H54 (cell line): ENCODE results near the gene TIMM13.
"Not testable (repeated sequence)": the region's sequence is repeated elsewhere in the genome, so short reads cannot be mapped to it uniquely, and the experiment has no call there.

ENCODE experiments used
- DNase-seq: peaks from one replicate; pipeline ENCODE4 v3.0.0; 2011; ENCODE audit warnings: low spot score, mixed read lengths; ENCODE audit not compliant: insufficient read length
- FAIRE-seq: peaks from 3 replicates; lab custom pipeline; 2011; peaks lifted over from hg19 to GRCh38; lab: Jason Lieb, UNC
- POLR2A ChIP-seq: IDR thresholded peaks from 2 replicates; pipeline ENCODE4 v1.6.1; 2011; ENCODE audit warnings: low read depth, mild to moderate bottlenecking, low read length

The TIMM13 gene

DNA sequence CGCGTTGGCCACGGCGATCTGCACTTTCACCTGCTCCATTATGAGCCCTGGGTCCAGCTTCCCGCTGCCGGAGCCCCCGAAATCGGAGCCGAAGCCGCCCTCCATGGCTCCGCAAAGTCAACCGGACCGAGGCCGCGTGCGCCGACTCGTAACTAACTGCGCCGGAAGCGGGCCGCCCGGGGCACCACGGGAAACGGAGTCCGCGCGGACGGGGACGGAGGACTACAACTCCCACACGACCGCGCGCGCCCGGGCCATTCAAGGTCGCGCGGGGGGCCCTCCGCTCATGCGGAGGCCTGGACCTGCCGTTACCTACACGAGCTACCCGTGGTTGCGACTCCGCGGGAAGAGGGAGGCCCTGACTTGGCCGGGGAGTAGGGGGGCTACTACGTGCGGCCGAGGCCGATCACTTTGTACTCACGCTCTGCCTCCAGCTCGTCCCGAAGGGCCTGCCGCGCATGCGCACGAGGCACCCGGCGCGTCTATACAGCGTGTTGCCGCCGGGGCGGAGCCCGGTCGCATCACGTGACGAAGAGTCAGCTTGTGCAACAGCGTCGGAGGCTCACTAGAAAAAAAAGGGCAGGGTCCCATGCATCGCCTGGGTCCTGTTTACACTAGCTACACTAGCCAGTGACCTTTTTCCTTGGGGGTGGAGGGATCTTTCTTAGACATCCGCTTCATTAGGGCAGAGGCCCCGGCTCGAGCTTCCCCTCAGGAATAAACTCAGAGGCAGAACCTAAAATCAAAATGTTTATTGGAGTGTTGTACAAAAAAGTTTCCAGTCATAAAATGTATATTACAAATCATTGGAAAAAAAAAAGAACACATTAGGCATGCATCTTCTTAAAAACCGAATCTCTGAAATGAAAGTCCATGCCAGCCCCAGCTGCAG lies at the start of gene TIMM13:
TSS of gene TIMM13 (minus strand) at position 158 of the 892 bp plus-strand sequence. CDS start at position 105, 53 bp downstream.
- peak; percentile 36 for FAIRE-seq

DNA sequence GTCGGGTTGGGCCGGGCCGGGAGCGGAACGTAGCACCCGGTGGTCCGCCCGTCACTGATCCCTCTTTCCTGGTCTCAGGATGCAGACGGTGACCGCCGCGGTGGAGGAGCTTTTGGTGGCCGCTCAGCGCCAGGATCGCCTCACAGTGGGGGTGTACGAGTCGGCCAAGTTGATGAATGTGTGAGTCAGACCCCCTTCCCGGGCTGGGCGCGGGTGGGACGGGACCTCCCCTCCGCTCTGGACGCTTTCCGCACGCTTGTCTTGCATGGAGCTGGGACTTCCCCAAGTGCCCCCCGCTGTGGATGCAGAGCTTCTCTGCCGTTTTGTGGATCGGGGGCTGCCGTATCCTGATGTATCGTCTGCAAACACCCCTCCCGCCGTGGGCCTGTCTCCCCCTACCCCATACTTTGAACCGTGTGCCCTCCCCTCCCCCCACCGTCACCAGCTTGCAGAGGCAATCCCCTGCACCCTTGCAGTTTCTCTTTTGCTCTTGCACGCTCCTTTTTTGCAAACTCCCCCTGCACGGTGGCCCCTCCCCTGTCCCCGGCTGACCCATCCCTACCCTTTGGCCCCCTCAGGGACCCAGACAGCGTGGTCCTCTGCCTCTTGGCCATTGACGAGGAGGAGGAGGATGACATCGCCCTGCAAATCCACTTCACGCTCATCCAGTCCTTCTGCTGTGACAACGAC lies 49.2 kb upstream of the TIMM13 start:
- DNase-seq (no peak), FAIRE-seq (no peak)
- TF ChIP-seq POLR2A, result no peak

More for the DNA sequence above, at the start of gene TIMM13:
- peak; percentile 100 for DNase-seq
- peak; percentile 47 for TF ChIP-seq POLR2A

DNA sequence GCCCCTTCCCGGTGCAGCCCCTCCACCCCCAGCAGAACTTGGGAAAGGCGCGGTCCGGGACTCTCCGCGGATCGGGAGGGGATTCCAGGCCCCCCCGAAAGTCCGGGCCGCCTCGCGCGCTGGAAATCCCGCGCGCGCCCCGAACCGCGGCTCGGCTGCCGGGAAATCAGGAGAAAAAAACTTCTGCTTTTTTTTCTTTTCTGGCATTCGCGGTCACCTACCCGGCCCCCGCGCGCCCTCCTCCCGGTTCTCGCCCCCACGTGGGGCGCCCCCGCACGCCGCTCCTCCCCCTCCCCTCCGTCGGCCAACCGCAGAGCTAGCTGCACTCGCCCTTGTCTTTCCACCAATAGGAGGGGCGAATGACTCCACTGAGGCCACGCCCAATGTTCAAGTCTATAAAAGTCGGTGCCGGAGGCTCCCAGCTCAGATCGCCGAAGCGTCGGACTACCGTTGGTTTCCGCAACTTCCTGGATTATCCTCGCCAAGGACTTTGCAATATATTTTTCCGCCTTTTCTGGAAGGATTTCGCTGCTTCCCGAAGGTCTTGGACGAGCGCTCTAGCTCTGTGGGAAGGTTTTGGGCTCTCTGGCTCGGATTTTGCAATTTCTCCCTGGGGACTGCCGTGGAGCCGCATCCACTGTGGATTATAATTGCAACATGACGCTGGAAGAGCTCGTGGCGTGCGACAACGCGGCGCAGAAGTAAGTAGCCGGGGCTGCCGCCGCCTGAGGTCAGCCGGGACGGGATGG lies 48.5 kb upstream of the TIMM13 start, which contains the start of gene GADD45B:
TSS of gene GADD45B (plus strand) at position 426 of the 749 bp plus-strand sequence. CDS start at position 658, 232 bp downstream.
- peak; percentile 100 for TF ChIP-seq POLR2A
- no peak for FAIRE-seq
- DNase-seq, result peak; percentile 99

GRCh38 chr19:2475018-2475701 lies 47.8 kb upstream of the TIMM13 start:
- TF ChIP-seq POLR2A, result peak; percentile 27
- DNase-seq (no peak), FAIRE-seq (no peak)

- DNase-seq, result peak; percentile 96
- 0 out of 2 replicates have a peak, but pooled peaks have one; percentile 17 for TF ChIP-seq POLR2A
- no peak for FAIRE-seq
These were observed 47.0 kb upstream of the TIMM13 start for GRCh38 chr19:2474232-2475017.

DNA sequence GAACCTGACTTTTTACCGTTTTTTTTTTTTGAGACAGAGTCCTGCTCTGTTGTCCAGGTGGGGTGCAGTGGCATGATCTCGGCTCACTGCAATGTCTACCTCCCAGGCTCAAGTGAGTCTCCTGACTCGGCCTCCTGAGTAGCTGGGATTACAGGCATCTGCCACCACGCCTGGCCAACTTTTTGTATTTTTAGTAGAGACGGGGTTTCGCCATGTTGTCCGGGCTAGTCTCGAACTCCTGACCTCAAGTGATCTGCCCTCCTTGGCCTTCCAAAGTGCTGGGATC lies 42.5 kb upstream of the TIMM13 start:
- not testable (repeated sequence) for DNase-seq, FAIRE-seq

GRCh38 chr19:2469102-2469914 lies 41.9 kb upstream of the TIMM13 start:
- TF ChIP-seq POLR2A, result no peak
- peak; percentile 86 for DNase-seq
- FAIRE-seq, result no peak

- FAIRE-seq (no peak), DNase-seq (no peak)
- TF ChIP-seq POLR2A, result no peak
These were observed 41.2 kb upstream of the TIMM13 start for GRCh38 chr19:2468596-2468995.

GRCh38 chr19:2464389-2464788 lies 37.0 kb upstream of the TIMM13 start:
- DNase-seq (no peak), FAIRE-seq (no peak)
- TF ChIP-seq POLR2A, result no peak

GRCh38 chr19:2463694-2464093 lies 36.3 kb upstream of the TIMM13 start:
- not testable (repeated sequence) for FAIRE-seq, DNase-seq

DNA sequence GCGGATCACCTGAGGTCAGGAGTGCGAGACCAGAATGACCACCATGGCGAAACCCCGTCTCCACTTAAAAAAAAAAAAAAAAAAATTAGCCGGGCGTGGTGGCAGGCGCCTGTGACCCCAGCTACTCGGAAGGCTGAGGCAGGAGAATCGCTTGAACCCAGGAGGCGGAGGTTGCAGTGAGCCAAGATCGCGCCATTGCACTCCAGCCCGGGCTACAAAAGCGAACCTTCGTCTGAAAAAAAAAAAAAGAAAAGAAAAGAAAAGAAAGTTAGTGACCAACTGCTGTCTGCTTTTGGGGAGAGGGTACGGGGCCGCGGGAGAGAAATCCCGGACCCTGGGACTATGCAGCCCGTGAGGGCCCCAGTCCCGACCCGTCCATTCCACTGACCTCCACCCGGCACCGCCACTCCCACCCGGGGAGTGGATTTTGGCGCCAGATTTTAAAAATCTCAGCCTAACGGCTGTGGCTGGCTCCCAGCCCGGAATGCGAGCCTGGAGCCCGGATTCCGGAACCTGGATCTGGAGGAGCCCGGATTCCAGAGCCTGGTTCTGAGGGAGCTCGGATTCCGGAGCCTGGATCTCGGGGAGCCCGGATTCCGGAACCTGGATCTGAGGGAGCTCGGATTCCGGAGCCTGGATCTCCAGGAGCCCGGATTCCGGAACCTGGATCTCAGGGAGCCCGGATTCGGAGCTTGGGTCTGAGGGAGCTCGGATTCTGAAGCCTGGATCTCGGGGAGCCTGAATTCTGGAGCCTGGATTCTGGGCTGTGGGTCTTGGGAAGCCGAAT lies 35.4 kb upstream of the TIMM13 start:
- DNase-seq (peak; percentile 90), FAIRE-seq (no peak)
- peak; percentile 59; the same call in 1 of the 2 replicates for TF ChIP-seq POLR2A
